ENCODE results near the gene TTC34.

DNA sequence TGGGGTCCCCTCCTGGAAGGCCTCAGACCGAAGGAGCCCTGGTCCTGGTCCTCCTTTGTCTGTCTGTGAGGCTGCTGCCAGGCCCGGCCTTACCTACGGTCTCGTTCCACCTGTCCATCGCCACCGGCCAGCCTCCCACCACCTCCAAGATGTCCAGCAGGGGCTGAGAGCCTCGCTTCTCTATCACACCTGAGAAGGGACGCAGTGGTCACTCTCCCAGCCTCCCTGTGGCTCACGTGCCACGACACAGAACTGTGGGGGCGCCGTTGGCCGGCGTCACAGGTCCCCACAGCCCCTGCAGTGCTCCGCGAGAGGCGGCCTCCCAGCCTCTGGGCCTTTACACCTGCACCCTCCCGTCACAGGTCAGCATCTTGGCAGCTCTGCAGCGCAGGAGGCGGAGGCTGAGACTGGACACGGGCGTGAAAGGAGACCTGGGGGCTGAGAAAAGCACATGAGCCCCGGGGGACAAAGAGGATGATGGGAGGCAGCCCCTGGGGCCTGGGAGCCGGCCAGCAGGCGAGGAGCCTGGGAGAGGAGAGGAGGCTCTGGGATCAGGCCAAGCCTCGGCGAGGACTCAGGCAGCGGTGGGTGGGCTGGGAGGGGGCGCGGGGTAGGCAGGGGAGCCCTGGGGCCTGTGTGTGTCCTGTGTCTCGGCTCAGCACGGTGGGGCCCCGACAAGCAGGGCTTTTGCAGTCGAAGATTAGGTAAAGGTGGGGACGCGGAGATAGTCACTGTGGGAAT is 194.4 kb downstream of the TTC34 start:
- TF ChIP-seq POLR2A (IDR thresholded peaks at IDR 0.05; ENCODE audit: low read depth, low read length) (no peak), POLR2AphosphoS5 (IDR thresholded peaks at IDR 0.05; ENCODE audit: low read depth, low read length) (no peak)

All from GM12892 (cell line).